ENCODE results near the gene GRID2IP.
"Not testable (repeated sequence)": the region's sequence is repeated elsewhere in the genome, so short reads cannot be mapped to it uniquely, and the experiment has no call there.

Gene GRID2IP

DNA sequence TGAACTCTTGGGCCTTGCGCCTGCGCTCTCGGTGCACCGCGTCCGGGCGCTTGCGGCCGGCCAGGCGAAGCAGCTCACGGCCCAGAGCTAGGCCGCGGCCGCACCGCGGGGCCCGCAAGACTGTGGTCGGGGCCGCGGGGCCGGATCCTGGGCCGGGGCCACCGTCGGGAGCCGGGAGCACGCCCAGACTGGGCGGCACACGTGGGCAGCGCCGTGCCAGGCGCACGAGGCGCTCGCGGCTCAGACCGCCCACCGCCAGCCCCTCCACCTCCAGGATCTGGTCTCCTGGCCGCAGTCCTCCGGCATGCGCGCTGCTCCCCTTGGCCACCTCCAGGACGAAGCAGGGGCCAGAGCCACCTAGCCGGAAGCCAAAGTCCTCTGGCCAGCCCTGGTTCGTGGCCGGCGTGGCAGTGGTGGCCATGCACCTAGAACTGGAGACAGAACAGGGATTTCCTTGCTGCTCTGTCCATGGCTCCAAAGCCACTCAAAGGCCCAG, at the start of gene GRID2IP:
Gene GRID2IP, minus strand, starts transcription at position 446 of the 496 bp plus-strand sequence. Its CDS starts 25 bp downstream, at position 421.
- DNase-seq (ENCODE audit: low read depth in 2 of 2) = no peak

DNA sequence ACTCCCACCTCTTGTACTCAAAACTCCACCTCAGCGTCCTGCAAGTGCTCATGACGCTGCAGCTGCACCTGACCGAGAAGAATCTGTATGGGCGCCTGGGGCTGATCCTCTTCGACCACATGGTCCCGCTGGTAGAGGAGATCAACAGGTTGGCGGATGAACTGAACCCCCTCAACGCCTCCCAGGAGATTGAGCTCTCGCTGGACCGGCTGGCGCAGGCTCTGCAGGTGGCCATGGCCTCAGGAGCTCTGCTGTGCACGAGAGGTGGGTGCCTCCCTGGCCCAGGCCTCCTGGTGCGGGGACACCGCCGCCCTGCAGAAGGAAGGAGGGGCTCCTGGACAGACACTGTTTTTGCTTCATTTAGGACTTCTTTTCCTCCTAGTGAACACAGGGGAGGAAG, 48.8 kb upstream of the GRID2IP start:
- DNase-seq (ENCODE audit: low read depth in 2 of 2) = no peak

DNA sequence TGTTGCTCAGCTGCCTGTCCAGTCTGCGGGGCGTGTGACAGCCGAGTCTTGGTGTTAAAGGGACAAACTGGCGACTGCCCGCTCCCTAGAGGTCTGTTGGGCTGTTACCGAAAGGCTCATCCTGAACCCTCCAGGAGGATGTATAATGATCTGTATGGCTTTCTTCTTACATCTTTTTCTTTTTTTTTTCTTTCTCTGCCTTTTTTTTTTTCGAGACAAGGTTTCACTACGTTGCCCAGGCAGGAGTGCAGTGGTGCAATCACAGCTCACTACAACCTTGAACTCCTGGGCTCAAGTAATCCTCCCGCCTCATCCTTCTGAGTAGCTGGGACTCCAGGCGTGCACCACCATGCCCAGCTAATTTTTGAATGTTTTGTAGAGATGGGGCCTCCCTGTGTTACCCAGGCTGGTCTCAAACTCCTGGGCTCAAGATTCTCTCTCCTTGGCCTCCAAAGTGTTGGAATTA, 39.4 kb upstream of the GRID2IP start:
- no peak for DNase-seq (ENCODE audit: low read depth in 2 of 2)

- peak; percentile 52 to 79 for DNase-seq (ENCODE audit: low read depth in 2 of 2)
These were observed 38.8 kb upstream of the GRID2IP start, which contains the start of gene INTS15 for GRCh38 chr7:6589829-6590644. Gene INTS15, plus strand, starts transcription at chr7:6590021. Its CDS starts 263 bp downstream, at chr7:6590284.

DNA sequence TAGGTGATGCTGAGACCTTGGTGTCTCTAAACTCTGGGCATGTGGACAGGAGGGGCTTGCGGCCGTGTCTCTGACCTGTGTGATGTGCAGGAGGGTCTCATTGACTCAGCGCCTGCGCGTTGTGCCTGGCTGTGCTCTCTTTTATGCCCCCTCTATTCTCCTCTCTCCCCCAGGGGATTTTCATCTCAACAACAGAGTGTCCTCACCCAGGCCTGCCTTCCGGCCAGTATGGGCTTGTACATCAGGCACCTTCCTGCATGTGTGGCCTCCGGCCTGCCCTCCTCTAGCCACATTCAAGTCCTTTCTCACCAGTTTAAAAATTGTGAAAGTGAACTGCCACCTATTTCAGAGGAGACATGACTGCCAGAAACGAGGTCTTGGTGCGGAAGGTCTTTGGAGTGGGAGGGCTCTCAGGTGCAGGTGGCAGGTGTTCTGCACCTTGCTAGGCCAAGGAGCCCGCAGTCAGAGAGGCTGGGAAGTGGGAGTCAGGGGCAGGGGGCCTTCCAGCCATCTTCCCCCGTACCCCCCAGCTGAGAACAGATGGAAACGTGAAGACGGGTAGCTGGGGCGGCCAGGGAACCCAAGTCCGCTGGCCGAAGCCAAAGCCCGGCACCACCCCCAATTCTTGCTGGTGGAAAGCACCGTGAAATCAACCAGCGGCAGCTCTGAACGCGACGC, 38.0 kb upstream of the GRID2IP start:
- no peak for DNase-seq (ENCODE audit: low read depth in 2 of 2)

DNA sequence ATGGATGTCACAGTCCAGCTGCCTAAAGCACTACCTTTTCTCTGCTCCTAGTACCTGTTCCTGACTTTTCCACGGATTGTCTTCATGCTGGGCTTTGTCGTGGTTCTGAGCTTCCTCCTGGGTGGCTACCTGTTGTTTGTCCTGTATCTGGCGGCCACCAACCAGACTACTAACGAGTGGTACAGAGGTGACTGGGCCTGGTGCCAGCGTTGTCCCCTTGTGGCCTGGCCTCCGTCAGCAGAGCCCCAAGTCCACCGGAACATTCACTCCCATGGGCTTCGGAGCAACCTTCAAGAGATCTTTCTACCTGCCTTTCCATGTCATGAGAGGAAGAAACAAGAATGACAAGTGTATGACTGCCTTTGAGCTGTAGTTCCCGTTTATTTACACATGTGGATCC, 37.3 kb upstream of the GRID2IP start:
- DNase-seq (ENCODE audit: low read depth in 2 of 2) = no peak

- not testable (repeated sequence) for DNase-seq (ENCODE audit: low read depth in 2 of 2)
These were observed 34.6 kb upstream of the GRID2IP start for GRCh38 chr7:6585746-6586432.

DNA sequence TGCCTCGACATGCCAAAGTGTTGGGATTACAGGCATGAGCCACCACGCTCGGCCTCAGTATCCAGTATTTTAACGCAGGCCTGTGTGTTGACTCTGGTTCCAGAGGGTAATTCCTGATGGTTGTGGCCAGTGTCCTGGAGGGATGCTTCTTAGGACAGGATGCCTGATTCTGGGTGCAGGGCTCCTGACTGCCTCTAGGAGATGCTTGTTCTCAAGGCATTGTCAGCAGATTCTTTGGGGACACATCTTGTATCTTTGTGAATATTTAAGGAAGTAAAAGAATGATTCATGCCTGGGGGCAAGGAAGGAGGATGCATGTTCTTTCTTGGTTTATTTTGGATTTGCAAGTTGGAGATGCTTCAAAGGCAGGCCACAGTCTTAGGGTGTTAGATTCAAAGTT, 28.2 kb upstream of the GRID2IP start:
- no peak for DNase-seq (ENCODE audit: low read depth in 2 of 2)

DNA sequence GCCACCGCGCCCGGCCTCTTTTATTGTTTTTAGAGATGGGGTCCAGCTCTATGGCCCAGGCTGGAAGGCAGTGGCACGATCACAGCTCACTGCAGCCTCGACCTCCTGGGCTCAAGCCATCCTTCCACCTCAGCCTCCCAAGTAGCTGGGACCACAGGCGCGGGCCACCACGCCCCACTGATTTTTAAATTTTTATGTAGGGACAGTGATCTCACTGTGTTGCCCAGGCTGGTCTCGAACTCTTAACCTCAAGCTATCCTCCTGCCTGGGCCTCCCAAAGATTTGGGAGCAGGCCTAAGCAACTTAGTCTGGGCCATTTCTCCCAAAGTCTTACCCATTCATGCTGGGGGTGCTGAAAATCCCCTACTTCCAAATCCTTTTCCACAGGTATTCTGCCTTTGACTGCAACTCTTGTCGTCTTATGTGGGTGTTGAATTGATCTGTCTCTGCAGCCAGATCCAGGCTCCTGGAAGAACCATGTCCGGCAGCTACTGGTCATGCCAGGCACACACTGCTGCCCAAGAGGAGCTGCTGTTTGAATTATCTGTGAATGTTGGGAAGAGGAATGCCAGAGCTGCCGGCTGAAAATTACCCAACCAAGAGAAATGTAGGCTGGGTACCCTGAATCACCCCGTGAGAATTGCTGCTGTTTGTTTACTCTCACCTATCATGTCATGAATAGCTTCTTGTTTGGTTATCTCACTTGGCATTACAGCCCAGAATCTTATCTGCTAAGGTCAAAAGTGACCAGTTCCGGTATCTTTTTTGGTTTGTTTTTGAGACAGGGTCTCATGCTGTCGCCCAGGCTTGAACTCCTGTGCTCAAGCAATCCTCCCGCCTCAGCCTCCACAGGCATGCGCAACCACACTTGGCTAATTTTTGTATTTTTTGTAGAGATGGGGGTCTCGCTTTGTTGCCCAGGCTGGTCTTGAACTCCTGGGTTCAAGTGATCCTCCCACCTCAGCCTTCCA, 27.1 kb upstream of the GRID2IP start:
- no peak for DNase-seq (ENCODE audit: low read depth in 2 of 2)

DNA sequence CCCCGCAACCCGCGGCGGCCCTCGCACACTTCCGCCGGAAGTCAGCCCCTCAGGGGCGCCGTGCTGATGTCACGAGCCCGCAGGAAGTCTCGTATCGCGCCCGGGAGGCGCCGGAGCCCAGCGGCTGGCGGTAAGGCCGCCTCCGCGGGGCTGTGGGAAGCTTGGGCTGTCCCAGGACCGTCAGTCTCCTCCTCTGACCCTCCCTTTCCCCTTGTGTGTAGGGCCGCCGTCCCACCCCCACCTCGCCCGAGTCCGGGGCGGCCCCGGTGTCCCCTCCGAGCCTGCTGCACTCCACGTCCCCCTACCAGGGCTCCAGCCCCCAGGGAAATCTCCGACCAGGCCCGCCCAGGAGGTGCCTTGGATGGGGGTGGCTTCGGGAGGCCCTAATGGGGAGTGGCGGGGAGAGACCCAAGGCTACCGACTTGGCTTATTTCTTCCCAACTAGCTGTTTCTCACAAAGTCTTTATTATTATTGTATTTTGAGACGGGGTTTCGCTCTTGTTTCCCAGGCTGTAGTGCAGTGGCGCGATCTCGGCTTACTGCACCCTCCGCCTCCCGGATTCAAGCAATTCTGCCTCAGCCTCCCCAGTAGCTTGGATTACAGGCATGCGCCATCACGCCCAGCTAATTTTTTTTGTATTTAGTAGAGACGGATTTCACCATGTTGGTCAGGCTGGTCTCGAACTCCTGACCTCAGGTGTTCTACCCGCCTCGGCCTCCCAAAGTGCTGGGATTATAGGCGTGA, 26.3 kb upstream of the GRID2IP start, which contains the start of gene ZDHHC4:
Gene ZDHHC4, plus strand, starts transcription at position 86 of the 745 bp plus-strand sequence. CDS start 3,108 bp downstream, outside the sequence.
- peak; percentile 69 to 88 for DNase-seq (ENCODE audit: low read depth in 2 of 2)

DNA sequence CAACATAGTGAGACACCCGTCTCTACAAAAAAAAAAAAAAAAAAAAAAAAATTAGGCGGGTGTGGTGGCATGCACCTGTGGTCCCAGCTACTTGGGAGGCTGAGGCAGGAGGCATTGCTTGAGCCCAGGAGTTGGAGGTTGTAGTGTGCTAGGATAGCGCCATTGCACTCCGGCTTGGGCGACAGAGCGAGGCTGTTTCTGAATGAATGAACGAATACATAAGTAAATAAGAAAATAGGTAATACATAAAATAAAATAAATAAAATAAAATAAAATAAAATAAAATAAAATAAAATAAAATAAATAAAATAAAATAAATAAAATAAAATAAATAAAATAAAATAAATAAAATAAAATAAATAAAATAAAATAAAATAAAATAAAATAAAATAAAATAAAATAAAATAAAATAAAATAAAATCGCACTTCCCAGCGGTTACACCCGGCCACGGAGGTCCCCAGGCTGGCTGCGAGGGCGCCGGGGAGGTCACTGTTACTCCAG, 25.7 kb upstream of the GRID2IP start:
- not testable (repeated sequence) for DNase-seq (ENCODE audit: low read depth in 2 of 2)

DNA sequence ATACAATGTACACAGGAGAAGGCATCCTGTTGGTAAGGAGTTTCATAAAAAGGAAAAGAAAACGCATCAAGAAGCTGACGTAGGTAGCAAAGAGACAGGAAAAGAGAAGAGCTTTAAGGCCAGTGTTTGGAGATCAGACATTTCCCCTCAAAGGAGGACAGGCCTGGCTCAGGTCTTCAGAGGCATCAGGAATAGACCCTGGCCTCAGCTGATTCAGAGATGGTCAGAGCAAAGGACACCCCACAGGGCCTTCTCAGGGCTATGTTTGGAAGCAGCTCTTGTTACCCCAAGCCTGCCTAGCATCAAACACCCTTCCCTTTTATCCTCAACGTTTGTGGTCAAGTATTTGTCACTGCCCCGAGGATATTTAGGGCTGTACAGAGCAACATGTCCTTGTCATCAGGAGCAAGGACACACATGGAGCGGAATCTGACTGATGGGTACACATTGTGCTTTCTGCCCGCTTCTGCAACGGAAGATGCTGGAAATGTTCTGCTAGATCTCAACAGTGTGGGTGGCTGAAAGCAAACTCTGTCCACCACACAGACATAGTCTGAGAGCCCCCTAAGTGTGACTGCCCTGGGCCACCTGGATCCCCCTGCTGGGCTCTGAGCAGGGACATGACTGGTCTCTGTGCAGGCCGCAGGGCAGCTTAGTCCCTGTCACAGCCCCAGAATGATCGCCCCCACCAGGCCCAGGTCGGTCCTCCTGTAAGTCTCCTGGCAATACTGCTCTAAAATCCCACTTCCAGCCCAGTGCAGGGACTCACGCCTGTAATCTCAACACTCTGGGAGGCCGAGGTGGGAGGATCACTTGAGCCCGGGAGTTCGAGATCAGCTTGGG, 25.0 kb upstream of the GRID2IP start:
- no peak for DNase-seq (ENCODE audit: low read depth in 2 of 2)

GRCh38 chr7:6575281-6576023, 24.2 kb upstream of the GRID2IP start:
- DNase-seq (ENCODE audit: low read depth in 2 of 2) = no peak

DNA sequence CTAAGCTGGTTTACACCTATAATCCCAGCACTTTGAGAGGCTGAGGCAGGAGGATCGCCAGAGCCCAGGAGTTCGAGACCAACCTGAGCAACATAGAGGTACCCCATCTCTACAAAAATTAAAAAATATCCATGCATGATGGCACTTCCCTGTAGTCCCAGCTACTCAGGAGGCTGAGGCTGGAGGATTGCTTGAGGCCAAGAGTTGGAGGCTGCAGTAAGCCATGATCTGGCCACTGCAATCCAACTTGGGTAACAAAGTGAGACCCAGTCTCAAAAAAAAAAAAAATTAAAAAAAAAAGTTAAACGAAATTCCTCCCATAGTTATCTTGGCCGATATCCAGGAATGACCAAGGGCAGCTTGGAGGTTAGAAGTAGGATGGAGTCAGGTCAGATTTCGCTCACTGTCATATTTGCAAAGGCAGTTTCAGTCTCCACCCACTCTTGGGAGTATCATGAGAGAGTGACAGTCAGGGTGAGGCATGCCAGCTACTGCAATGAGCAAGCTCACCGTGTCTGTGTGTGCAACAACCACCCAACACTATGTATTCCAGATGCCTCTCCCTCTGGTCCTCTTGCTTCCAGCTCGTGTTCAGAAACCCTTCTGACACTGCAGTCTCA, 20.0 kb upstream of the GRID2IP start:
- DNase-seq (ENCODE audit: low read depth in 2 of 2) = no peak

DNA sequence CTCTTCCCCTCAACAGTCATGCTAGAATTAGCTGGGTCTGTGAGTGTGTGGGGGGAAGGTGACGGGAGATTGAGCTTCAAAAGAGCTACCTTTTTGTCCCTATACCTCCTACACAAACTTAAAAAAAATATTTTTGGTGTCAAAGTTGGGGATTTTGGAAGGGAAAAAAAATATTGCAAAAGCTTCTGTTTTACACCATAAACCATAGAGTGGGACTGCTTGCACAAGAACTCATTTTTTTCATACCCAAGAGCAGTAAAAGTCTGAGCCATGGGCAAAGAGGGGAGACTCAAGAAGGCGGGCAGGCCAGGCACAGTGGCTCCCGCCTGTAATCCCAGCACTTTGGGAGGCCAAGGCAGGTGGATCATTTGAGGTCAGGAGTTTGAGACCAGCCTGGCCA, 16.6 kb upstream of the GRID2IP start:
- DNase-seq (ENCODE audit: low read depth in 2 of 2) = no peak

DNA sequence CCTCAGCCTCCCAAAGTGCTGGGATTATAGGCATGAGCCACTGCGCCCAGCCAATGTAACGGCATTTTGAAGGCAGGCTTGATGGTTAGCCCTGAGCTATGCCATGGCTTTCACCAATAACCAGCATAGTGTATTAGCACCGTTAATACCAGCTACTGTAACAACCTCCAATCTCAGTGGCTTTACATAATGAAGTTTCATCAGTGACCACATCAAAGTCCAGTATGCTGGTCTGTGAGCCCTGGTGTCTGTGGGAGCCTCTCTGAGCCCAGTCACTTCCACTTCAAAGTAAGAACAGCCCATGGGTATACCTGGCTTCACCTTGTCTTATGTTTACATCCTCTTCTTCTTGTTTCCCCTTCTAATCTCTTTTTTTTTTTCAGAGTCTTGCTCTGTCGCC, 14.4 kb upstream of the GRID2IP start:
- no peak for DNase-seq (ENCODE audit: low read depth in 2 of 2)

DNA sequence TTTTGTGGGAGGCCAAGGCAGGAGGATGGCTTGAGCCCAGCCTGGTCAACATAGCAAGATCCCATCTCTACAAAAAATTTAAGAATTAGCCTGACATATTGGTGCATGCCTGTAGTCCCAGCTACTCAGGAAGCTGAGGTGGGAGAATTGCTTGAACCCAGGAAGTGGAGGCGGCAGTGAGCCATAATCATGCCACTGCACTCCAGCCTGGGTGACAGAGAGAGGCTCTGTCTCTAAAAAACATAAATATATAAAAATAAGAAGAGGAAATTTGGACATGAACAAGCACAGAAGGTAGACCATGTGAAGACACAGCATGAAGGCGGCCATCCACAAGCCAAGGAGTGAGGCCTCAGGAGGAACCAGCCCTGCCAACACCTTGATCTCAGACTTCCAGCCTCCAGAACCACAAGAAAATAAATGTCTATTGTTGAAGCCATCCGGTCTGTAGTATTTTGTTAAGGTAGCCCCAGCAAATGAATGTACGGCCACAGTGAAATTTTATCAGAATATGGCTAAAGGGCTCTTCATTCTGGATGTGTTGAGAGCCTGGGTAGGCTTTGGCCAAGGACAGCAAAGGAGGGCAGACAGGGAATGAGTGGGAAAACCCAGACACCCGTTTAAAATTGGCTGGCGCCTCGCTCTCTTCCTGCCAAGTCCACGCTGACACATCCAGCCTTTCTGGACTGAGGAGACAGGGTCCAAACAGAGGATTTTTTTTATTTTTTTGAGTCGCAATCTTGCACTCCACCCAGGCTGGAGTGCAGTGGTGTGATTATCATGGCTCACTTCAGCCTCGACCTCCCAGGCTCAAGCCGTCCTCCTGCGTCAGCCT, 12.9 kb upstream of the GRID2IP start:
- no peak for DNase-seq (ENCODE audit: low read depth in 2 of 2)
